H9 (cell line): ENCODE results near the gene ZNF846. TPM values are rescaled to one million over a fixed set of nuclear protein-coding genes. Genes with fewer than 3 reads are reported as not detected.

Source experiments
- DNase-seq: peaks from one replicate; pipeline ENCODE4 v3.0.0-alpha.2; 2017
- H2AFZ ChIP-seq: one replicate; pipeline ENCODE4 v1.6.1; 2013; ENCODE audit warnings: mild to moderate bottlenecking, low read length, control low read depth, moderate library complexity
- H2AK5ac ChIP-seq: 2 replicates; pipeline ENCODE4 v1.6.1; 2013; ENCODE audit warnings: low read length, control low read depth, mixed read lengths; ENCODE audit not compliant: insufficient read length
- H2BK120ac ChIP-seq: one replicate; pipeline ENCODE4 v1.6.1; 2013; ENCODE audit warnings: low read depth, mild to moderate bottlenecking, low read length, control low read depth, inconsistent platforms; ENCODE audit not compliant: poor library complexity, severe bottlenecking
- H2BK12ac ChIP-seq: 2 replicates; pipeline ENCODE4 v1.6.1; 2013; ENCODE audit warnings: low read length, control low read depth, mixed read lengths, low read depth; ENCODE audit not compliant: insufficient read length
- H2BK15ac ChIP-seq: 2 replicates; pipeline ENCODE4 v1.6.1; 2013; ENCODE audit warnings: low read depth, low read length, control low read depth
- H2BK20ac ChIP-seq: one replicate; pipeline ENCODE4 v1.6.1; 2013; ENCODE audit warnings: low read depth, mild to moderate bottlenecking, low read length, control low read depth, inconsistent platforms; ENCODE audit not compliant: poor library complexity, severe bottlenecking
- H2BK5ac ChIP-seq: 2 replicates; pipeline ENCODE4 v1.6.1; 2013; ENCODE audit warnings: low read length, control low read depth, mixed read lengths; ENCODE audit not compliant: insufficient read length
- H3K14ac ChIP-seq: 2 replicates; pipeline ENCODE4 v1.6.1; 2013; ENCODE audit warnings: low read length, control low read depth; ENCODE audit not compliant: insufficient read depth
- H3K18ac ChIP-seq: 2 replicates; pipeline ENCODE4 v1.6.1; 2013; ENCODE audit warnings: low read depth, mild to moderate bottlenecking, mixed read lengths, low read length, control low read depth; ENCODE audit not compliant: insufficient read length
- H3K23ac ChIP-seq: 2 replicates; pipeline ENCODE4 v1.6.1; 2013; ENCODE audit warnings: low read length, control low read depth, mixed read lengths, low read depth; ENCODE audit not compliant: insufficient read length
- H3K23me2 ChIP-seq: 2 replicates; pipeline ENCODE4 v1.6.1; 2013; ENCODE audit warnings: low read depth, mild to moderate bottlenecking, mixed read lengths, low read length, control low read depth; ENCODE audit not compliant: insufficient read length, poor library complexity, severe bottlenecking
- H3K27ac ChIP-seq: 2 replicates; pipeline ENCODE4 v1.5.1; 2013; ENCODE audit warnings: low read length, control low read depth, mixed read lengths, low read depth; ENCODE audit not compliant: insufficient read length
- H3K27me3 ChIP-seq: 2 replicates; pipeline ENCODE4 v1.6.1; 2013; ENCODE audit warnings: low read length, control low read depth, inconsistent platforms; ENCODE audit not compliant: insufficient read depth
- H3K4ac ChIP-seq: 2 replicates; pipeline ENCODE4 v1.6.1; 2013; ENCODE audit warnings: low read depth, mild to moderate bottlenecking, control low read depth, inconsistent platforms, low read length, moderate library complexity
- H3K4me1 ChIP-seq: 2 replicates; pipeline ENCODE4 v1.6.1; 2013; ENCODE audit warnings: low read length, control low read depth, inconsistent platforms; ENCODE audit not compliant: insufficient read depth
- H3K4me2 ChIP-seq: 2 replicates; pipeline ENCODE4 v1.6.1; 2013; ENCODE audit warnings: low read length, control low read depth, mixed read lengths; ENCODE audit not compliant: insufficient read length, insufficient read depth
- H3K56ac ChIP-seq: 2 replicates; pipeline ENCODE4 v1.6.1; 2013; ENCODE audit warnings: low read depth, mild to moderate bottlenecking, mixed read lengths, low read length, control low read depth; ENCODE audit not compliant: insufficient read length
- H3K79me1 ChIP-seq: 2 replicates; pipeline ENCODE4 v1.6.1; 2013; ENCODE audit warnings: low read depth, mild to moderate bottlenecking, moderate library complexity, low read length, control low read depth, inconsistent platforms; ENCODE audit not compliant: insufficient read depth, poor library complexity, severe bottlenecking
- H3K79me2 ChIP-seq: 2 replicates; pipeline ENCODE4 v1.6.1; 2013; ENCODE audit warnings: low read length, control low read depth, inconsistent platforms; ENCODE audit not compliant: insufficient read depth
- H3K9ac ChIP-seq: 2 replicates; pipeline ENCODE4 v1.6.1; 2013; ENCODE audit warnings: low read length, control low read depth, mixed read lengths; ENCODE audit not compliant: insufficient read length; ENCODE audit errors: extremely low read depth
- H3K9me3 ChIP-seq: one replicate; pipeline ENCODE4 v1.6.1; 2013; ENCODE audit warnings: low read depth, low read length, inconsistent platforms; ENCODE audit not compliant: control insufficient read depth
- H3T11ph ChIP-seq: one replicate; pipeline ENCODE4 v1.6.1; 2013; ENCODE audit warnings: mild to moderate bottlenecking, low read length, control low read depth, inconsistent platforms
- H4K20me1 ChIP-seq: one replicate; pipeline ENCODE4 v1.6.1; 2013; ENCODE audit not compliant: control insufficient read depth, insufficient read length, insufficient read depth
- H4K5ac ChIP-seq: 2 replicates; pipeline ENCODE4 v1.6.1; 2013; ENCODE audit warnings: low read depth, mild to moderate bottlenecking, mixed read lengths, low read length, control low read depth; ENCODE audit not compliant: insufficient read length
- H4K8ac ChIP-seq: replicated peaks from 2 replicates; pipeline ENCODE4 v1.6.1; 2013; ENCODE audit warnings: low read length, control low read depth, mixed read lengths, low read depth; ENCODE audit not compliant: insufficient read length
- H4K91ac ChIP-seq: 2 replicates; pipeline ENCODE4 v1.6.1; 2013; ENCODE audit warnings: low read depth, mild to moderate bottlenecking, moderate library complexity, mixed read lengths, low read length, control low read depth; ENCODE audit not compliant: insufficient read length
- H3K27ac Mint-ChIP-seq, 3 experiments: 2 replicates in 2 of 3; 3 replicates in 1 of 3; pipeline ENCODE4 v1.8.0; 2020 to 2021; ENCODE audit warnings: mixed read lengths in 3 of 3, mild to moderate bottlenecking in 1 of 3, moderate library complexity in 1 of 3
- H3K27me3 Mint-ChIP-seq: 2 replicates; pipeline ENCODE4 v1.8.0; 2021; ENCODE audit warnings: low read depth, mild to moderate bottlenecking, moderate library complexity, mixed read lengths
- H3K36me3 Mint-ChIP-seq, 3 experiments: 2 replicates in 2 of 3; 3 replicates in 1 of 3; pipeline ENCODE4 v1.8.0; 2020 to 2021; ENCODE audit warnings: low read depth in 3 of 3, mixed read lengths in 3 of 3; ENCODE audit not compliant: insufficient read depth in 1 of 3
- H3K4me1 Mint-ChIP-seq, 2 experiments: 2 replicates each; pipeline ENCODE4 v1.8.0; 2020; ENCODE audit warnings: mixed read lengths in 2 of 2
- H3K4me3 Mint-ChIP-seq, 2 experiments: 2 replicates in 1 of 2; 3 replicates in 1 of 2; pipeline ENCODE4 v1.8.0; 2020 to 2021; ENCODE audit warnings: mild to moderate bottlenecking in 2 of 2, mixed read lengths in 2 of 2, moderate library complexity in 1 of 2
- H3K9me3 Mint-ChIP-seq, 2 experiments: 2 replicates in 1 of 2; 3 replicates in 1 of 2; pipeline ENCODE4 v1.8.0; 2020; ENCODE audit warnings: mild to moderate bottlenecking in 2 of 2, mixed read lengths in 2 of 2, moderate library complexity in 1 of 2
- WGBS: extraction: QIAGEN DNeasy Blood & Tissue Kit; methylation state at CpG from one replicate; pipeline ENCODE4 v1.1.7; 2013; ENCODE audit warnings: missing lambda C conversion rate, low lambda C conversion rate, mixed read lengths; ENCODE audit not compliant: insufficient read length; ENCODE audit errors: extremely low coverage; 5-methylcytosine and 5-hydroxymethylcytosine counted together
- total RNA-seq: library from RNA; stranded (reverse); gene quantifications from 2 replicates; pipeline ENCODE4 v1.2.1, GENCODE V29; 2021
- TF ChIP-seq, protein P1 (sequence below): fragments of 200-600 bp; sonication (generic); conservative IDR thresholded peaks from 3 replicates; pipeline ENCODE4 v1.8.0; 2021; ENCODE audit warnings: antibody characterized with exemption, mild to moderate bottlenecking

ZNF846 gene
- total RNA-seq, 1 experiment from 2014 or later, result 9.2 TPM

DNA sequence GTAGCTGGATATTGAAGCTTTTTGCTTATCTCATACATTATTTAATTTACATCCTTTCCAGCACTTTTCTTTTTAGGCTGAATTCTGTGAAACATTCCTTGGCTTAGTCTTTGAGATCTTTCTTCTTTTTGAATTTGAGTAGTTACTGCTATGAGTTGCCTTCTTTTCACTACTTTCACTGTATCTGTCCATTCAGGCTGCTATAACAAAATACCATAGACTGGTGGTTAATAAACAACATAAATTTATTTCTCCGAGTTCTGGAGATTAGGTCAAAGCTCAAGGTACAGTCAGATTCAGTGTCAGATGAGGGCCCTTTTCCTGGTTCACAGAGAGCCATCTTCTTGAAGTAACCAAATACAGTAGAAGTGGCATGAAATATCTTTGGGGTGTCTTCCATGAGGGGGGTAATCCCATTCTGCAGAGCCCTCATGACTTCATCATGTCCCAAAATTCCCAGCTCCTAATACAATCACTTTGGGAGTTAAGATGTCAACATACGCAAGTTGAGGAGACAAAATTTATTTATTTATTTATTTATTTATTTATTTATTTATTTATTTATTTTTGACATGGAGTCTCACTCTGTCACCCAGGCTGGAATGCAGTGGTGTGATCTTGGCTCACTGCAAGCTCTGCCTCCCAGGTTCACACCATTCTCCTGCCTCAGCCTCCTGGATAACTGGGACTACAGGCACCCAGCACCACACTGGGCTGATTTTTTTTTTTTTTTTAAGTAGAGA, 15.7 kb downstream of the ZNF846 start:
- H2BK5ac ChIP-seq, result no peak overlapping the region
- no peak overlapping the region for H3K14ac ChIP-seq
- peaks cover 34 to 48% (median 34%) of the 10 kb centered on the region in 3 experiments for H3K36me3 Mint-ChIP-seq
- no peak overlapping the region for H3K27ac ChIP-seq
- H3K27me3 ChIP-seq, result no peaks in the 10 kb centered on the region
- H3K23me2 ChIP-seq, result no peaks in the 10 kb centered on the region
- no peak overlapping the region for H3T11ph ChIP-seq
- no peak overlapping the region for H3K23ac ChIP-seq
- no peak overlapping the region for H4K8ac ChIP-seq
- H3K18ac ChIP-seq, result no peak overlapping the region
- no CpG with 5 or more reads among the region's 2 CpGs for WGBS
- H3K9me3 Mint-ChIP-seq, result peaks cover 57 to 60% of the 10 kb centered on the region in 2 experiments
- H4K5ac ChIP-seq, result no peak overlapping the region
- H3K79me1 ChIP-seq, result no peaks in the 10 kb centered on the region
- H3K4ac ChIP-seq, result no peak overlapping the region
- no peak overlapping the region for H2BK15ac ChIP-seq
- no peak overlapping the region for H2BK20ac ChIP-seq
- no peak overlapping the region for H3K27ac Mint-ChIP-seq
- H3K4me3 Mint-ChIP-seq, result no peak overlapping the region
- H2BK120ac ChIP-seq, result no peak overlapping the region
- H2AK5ac ChIP-seq, result no peak overlapping the region
- H4K91ac ChIP-seq, result no peak overlapping the region
- no peak overlapping the region for H3K4me2 ChIP-seq
- H3K9me3 ChIP-seq, result peaks cover 29% of the 10 kb centered on the region
- H4K20me1 ChIP-seq, result no peaks in the 10 kb centered on the region
- H3K27me3 Mint-ChIP-seq, result peaks cover 6% of the 10 kb centered on the region; the same call in 1 of the 2 replicates
- no peaks in the 10 kb centered on the region for H3K4me1 Mint-ChIP-seq
- no peak overlapping the region for H2BK12ac ChIP-seq
- no peaks in the 10 kb centered on the region for H3K79me2 ChIP-seq
- H3K56ac ChIP-seq, result no peak overlapping the region
- no peak overlapping the region for H2AFZ ChIP-seq
- H3K4me1 ChIP-seq, result no peaks in the 10 kb centered on the region
- no peak overlapping the region for H3K9ac ChIP-seq
- no peak for DNase-seq
- TF ChIP-seq, protein P1, sequence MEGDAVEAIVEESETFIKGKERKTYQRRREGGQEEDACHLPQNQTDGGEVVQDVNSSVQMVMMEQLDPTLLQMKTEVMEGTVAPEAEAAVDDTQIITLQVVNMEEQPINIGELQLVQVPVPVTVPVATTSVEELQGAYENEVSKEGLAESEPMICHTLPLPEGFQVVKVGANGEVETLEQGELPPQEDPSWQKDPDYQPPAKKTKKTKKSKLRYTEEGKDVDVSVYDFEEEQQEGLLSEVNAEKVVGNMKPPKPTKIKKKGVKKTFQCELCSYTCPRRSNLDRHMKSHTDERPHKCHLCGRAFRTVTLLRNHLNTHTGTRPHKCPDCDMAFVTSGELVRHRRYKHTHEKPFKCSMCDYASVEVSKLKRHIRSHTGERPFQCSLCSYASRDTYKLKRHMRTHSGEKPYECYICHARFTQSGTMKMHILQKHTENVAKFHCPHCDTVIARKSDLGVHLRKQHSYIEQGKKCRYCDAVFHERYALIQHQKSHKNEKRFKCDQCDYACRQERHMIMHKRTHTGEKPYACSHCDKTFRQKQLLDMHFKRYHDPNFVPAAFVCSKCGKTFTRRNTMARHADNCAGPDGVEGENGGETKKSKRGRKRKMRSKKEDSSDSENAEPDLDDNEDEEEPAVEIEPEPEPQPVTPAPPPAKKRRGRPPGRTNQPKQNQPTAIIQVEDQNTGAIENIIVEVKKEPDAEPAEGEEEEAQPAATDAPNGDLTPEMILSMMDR, result no peak
